Astrocyte (in vitro differentiated cells and primary cell): ENCODE data around the gene CHRNA3. TPM values are rescaled to one million over a fixed set of nuclear protein-coding genes. Genes with fewer than 3 reads are reported as not detected.

ENCODE experiments used
- DNase-seq: peaks from one replicate; pipeline ENCODE4 v3.0.0-alpha.2; 2010; ENCODE audit warnings: low read depth
- FAIRE-seq: peaks from 2 replicates; lab custom pipeline; 2011; peaks lifted over from hg19 to GRCh38; lab: Jason Lieb, UNC
- H2AFZ ChIP-seq: 2 replicates; pipeline ENCODE4 v1.6.0; 2012; ENCODE audit warnings: low read depth, low read length, inconsistent platforms
- H3K27ac ChIP-seq: 2 replicates; pipeline ENCODE4 v1.5.1; 2011; ENCODE audit warnings: low read depth, low read length, inconsistent platforms
- H3K27me3 ChIP-seq: 2 replicates; pipeline ENCODE4 v1.6.0; 2011; ENCODE audit warnings: low read length, inconsistent platforms; ENCODE audit not compliant: insufficient read depth
- H3K36me3 ChIP-seq: 2 replicates; pipeline ENCODE4 v1.5.1; 2011; ENCODE audit warnings: low read length, inconsistent platforms; ENCODE audit not compliant: insufficient read depth
- H3K4me1 ChIP-seq: 2 replicates; pipeline ENCODE4 v1.5.1; 2011; ENCODE audit warnings: low read length, inconsistent platforms; ENCODE audit not compliant: insufficient read depth
- H3K4me2 ChIP-seq: 2 replicates; pipeline ENCODE4 v1.6.0; 2012; ENCODE audit warnings: low read length, inconsistent platforms
- H3K4me3 ChIP-seq: 2 replicates; pipeline ENCODE4 v1.5.1; 2011; ENCODE audit warnings: low read depth, mild to moderate bottlenecking, low read length, inconsistent platforms; ENCODE audit not compliant: insufficient read depth
- H3K79me2 ChIP-seq: 2 replicates; pipeline ENCODE4 v1.6.0; 2012; ENCODE audit warnings: mild to moderate bottlenecking, low read length, inconsistent platforms; ENCODE audit not compliant: insufficient read depth
- H3K9ac ChIP-seq: 2 replicates; pipeline ENCODE4 v1.6.0; 2012; ENCODE audit warnings: mild to moderate bottlenecking, low read length, inconsistent platforms
- H3K9me3 ChIP-seq: 2 replicates; pipeline ENCODE4 v1.5.1; 2012; ENCODE audit warnings: low read depth, mild to moderate bottlenecking, low read length, inconsistent platforms; ENCODE audit not compliant: insufficient read depth
- H4K20me1 ChIP-seq: 2 replicates; pipeline ENCODE4 v1.6.0; 2012; ENCODE audit warnings: low read length, inconsistent platforms; ENCODE audit not compliant: insufficient read depth
- H3K27ac Mint-ChIP-seq: one replicate; pipeline ENCODE4 v1.8.0; 2021; ENCODE audit warnings: mild to moderate bottlenecking, mixed read lengths; ENCODE audit not compliant: unreplicated experiment
- H3K27me3 Mint-ChIP-seq: one replicate; pipeline ENCODE4 v1.8.0; 2021; ENCODE audit warnings: low read depth, mixed read lengths; ENCODE audit not compliant: unreplicated experiment
- H3K36me3 Mint-ChIP-seq: one replicate; pipeline ENCODE4 v1.8.0; 2021; ENCODE audit warnings: low read depth, mixed read lengths; ENCODE audit not compliant: unreplicated experiment
- H3K4me1 Mint-ChIP-seq: one replicate; pipeline ENCODE4 v1.8.0; 2021; ENCODE audit warnings: low read depth, mixed read lengths; ENCODE audit not compliant: unreplicated experiment
- H3K4me3 Mint-ChIP-seq: one replicate; pipeline ENCODE4 v1.8.0; 2021; ENCODE audit warnings: mild to moderate bottlenecking, moderate library complexity, mixed read lengths; ENCODE audit not compliant: unreplicated experiment
- H3K9me3 Mint-ChIP-seq: one replicate; pipeline ENCODE4 v1.8.0; 2021; ENCODE audit warnings: mild to moderate bottlenecking, mixed read lengths; ENCODE audit not compliant: unreplicated experiment
- EZH2 ChIP-seq: IDR thresholded peaks from 2 replicates; pipeline ENCODE4 v1.6.1; 2012; ENCODE audit warnings: mild to moderate bottlenecking, low read length, inconsistent platforms; ENCODE audit not compliant: insufficient read depth
- total RNA-seq: library from RNA; stranded (reverse); gene quantifications from 2 replicates; pipeline ENCODE4 v1.2.1, GENCODE V29; 2021
- TF ChIP-seq, protein P1 (sequence below): IDR thresholded peaks from 2 replicates; pipeline ENCODE4 v1.5.1; 2011; ENCODE audit warnings: low read depth, mild to moderate bottlenecking, inconsistent platforms, low read length, moderate library complexity; ENCODE audit not compliant: insufficient read depth

The CHRNA3 gene
- total RNA-seq, 1 donor from 2014 or later = not detected

DNA sequence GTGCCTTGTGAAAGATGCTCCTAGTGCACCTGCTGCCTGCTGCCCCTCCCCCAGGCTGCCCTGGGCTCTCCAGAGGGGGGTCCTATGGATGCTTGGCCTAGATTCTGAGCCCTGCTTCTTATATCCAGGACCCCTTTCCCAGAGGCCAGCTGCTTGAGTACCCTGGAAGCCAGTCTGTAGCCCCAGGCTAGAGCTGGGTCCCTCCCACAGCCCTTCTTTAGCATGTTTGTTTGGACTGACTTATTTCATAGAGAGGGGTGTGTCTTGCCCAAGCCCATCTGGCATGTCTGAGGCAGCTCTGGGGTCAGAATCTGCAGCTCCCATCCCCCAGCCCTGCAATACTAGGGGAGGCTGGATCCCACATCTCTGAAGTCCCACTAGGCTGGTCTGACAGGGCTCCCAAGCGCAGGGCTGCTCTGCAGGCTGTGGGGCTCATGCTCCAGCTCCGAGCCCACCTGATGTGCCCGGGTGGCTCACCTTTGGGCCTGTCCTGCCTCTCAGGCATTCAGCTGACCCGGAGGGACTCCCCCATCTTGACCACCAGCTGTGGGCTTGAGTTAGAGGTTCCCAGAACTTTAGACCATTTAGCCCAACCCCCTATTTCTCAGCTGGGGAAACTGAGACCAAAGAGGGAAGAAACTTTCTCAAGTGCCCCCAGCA lies 17.1 kb upstream of the CHRNA3 start:
- no peak overlapping the region for H3K4me3 Mint-ChIP-seq
- no peak for FAIRE-seq

DNA sequence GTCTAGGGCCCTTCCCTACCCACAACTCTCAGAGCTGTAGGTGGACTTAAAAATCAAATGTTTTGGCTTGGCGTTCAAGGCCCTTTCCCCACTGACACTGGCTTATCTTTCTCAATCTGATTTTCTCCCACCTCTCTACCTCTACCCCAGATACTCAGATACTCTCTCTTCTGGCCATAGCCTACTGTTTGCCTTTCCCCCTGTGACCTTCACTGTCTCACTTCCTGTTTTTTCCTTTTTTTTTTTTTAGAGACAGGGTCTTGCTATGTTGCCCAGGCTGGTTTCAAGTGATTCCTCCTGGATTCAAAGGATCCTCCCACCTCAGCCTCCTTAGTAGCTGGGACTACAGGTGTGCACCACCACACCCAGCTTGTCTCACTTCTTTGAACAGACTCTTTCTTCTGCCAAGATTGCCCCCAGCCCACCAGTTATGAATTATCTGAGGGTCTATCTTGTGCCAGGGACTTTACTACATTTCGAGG lies 15.6 kb upstream of the CHRNA3 start:
- no peaks in the 10 kb centered on the region for H3K4me1 Mint-ChIP-seq
- Histone ChIP-seq H4K20me1 (no peaks in the 10 kb centered on the region), H3K9me3 (peaks cover 6% of the 10 kb centered on the region), H3K27me3 (peaks cover 3% of the 10 kb centered on the region), H3K79me2 (no peaks in the 10 kb centered on the region), H3K9ac (no peak overlapping the region), H3K4me3 (no peak overlapping the region), H2AFZ (no peak overlapping the region), H3K36me3 (no peaks in the 10 kb centered on the region), H3K4me2 (no peak overlapping the region), H3K27ac (no peak overlapping the region), H3K4me1 (peaks cover 7% of the 10 kb centered on the region)
- no peak for DNase-seq
- FAIRE-seq = no peak
- H3K27me3 Mint-ChIP-seq = peaks cover 51% of the 10 kb centered on the region
- TF ChIP-seq, protein P1, sequence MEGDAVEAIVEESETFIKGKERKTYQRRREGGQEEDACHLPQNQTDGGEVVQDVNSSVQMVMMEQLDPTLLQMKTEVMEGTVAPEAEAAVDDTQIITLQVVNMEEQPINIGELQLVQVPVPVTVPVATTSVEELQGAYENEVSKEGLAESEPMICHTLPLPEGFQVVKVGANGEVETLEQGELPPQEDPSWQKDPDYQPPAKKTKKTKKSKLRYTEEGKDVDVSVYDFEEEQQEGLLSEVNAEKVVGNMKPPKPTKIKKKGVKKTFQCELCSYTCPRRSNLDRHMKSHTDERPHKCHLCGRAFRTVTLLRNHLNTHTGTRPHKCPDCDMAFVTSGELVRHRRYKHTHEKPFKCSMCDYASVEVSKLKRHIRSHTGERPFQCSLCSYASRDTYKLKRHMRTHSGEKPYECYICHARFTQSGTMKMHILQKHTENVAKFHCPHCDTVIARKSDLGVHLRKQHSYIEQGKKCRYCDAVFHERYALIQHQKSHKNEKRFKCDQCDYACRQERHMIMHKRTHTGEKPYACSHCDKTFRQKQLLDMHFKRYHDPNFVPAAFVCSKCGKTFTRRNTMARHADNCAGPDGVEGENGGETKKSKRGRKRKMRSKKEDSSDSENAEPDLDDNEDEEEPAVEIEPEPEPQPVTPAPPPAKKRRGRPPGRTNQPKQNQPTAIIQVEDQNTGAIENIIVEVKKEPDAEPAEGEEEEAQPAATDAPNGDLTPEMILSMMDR = no peak
- no peak for TF ChIP-seq EZH2
- H3K4me3 Mint-ChIP-seq = no peak overlapping the region
- H3K9me3 Mint-ChIP-seq = peaks cover 10% of the 10 kb centered on the region
- H3K27ac Mint-ChIP-seq = no peak overlapping the region
- H3K36me3 Mint-ChIP-seq = no peaks in the 10 kb centered on the region

More for the DNA sequence above, 17.1 kb upstream of the CHRNA3 start:
- Histone ChIP-seq H3K79me2 (no peaks in the 10 kb centered on the region), H3K27me3 (peaks cover 3% of the 10 kb centered on the region), H3K4me3 (no peak overlapping the region), H2AFZ (no peak overlapping the region), H3K4me1 (peaks cover 7% of the 10 kb centered on the region), H4K20me1 (no peaks in the 10 kb centered on the region), H3K4me2 (no peak overlapping the region), H3K9me3 (peaks cover 6% of the 10 kb centered on the region), H3K27ac (no peak overlapping the region), H3K9ac (no peak overlapping the region), H3K36me3 (no peaks in the 10 kb centered on the region)
- no peaks in the 10 kb centered on the region for H3K4me1 Mint-ChIP-seq
- peaks cover 5% of the 10 kb centered on the region for H3K9me3 Mint-ChIP-seq
- DNase-seq = no peak
- H3K36me3 Mint-ChIP-seq = no peaks in the 10 kb centered on the region
- peaks cover 53% of the 10 kb centered on the region for H3K27me3 Mint-ChIP-seq
- H3K27ac Mint-ChIP-seq = no peak overlapping the region
- no peak for TF ChIP-seq EZH2
- TF ChIP-seq, protein P1 = no peak

DNA sequence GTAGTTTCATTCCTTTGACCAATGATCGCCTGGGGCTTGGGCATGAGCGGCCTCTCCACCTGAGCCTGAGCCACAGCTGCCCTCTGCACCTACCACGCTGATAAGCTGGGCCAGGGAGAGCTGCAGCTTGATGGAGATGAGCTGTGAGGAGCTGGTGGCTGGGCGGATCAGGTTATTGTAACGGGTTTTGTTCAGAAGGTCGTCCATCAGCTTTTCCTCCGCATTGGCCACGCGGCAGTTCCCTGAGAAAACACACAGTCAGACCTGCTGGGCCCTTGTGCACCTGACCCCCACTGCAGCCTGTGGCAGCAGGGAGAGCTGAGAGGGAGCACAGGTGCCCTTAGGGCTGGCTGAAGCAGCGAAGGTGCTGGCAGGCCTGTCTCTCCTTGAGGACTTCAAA lies 14.6 kb upstream of the CHRNA3 start:
- Mint-ChIP-seq H3K27ac (no peak overlapping the region), H3K9me3 (peaks cover 10% of the 10 kb centered on the region)
- TF ChIP-seq, protein P1 = no peak
- TF ChIP-seq EZH2 = no peak

More for the DNA sequence above, 14.6 kb upstream of the CHRNA3 start:
- Histone ChIP-seq H4K20me1 (no peaks in the 10 kb centered on the region), H3K27ac (no peak overlapping the region), H3K36me3 (no peaks in the 10 kb centered on the region), H3K4me1 (no peaks in the 10 kb centered on the region), H3K9ac (no peak overlapping the region), H3K4me2 (no peak overlapping the region), H3K27me3 (peaks cover 1% of the 10 kb centered on the region), H3K79me2 (no peaks in the 10 kb centered on the region), H3K9me3 (peaks cover 6% of the 10 kb centered on the region), H2AFZ (no peak overlapping the region), H3K4me3 (no peak overlapping the region)
- H3K4me3 Mint-ChIP-seq = no peak overlapping the region
- peaks cover 50% of the 10 kb centered on the region for H3K27me3 Mint-ChIP-seq
- DNase-seq (no peak), FAIRE-seq (no peak)
- no peaks in the 10 kb centered on the region for H3K4me1 Mint-ChIP-seq
- no peaks in the 10 kb centered on the region for H3K36me3 Mint-ChIP-seq
